GM12878 (cell line): Measurements from ENCODE around the gene SDCCAG8.

ENCODE experiments used
- CTCF ChIP-seq, 3 experiments: IDR thresholded peaks in 2 of 3; conservative IDR thresholded peaks in 1 of 3; 2 replicates each; pipeline ENCODE4 v1.5.1; 2011; ENCODE audit warnings: low read depth in 3 of 3, low read length in 3 of 3, mild to moderate bottlenecking in 3 of 3, control low read depth in 2 of 3, moderate library complexity in 2 of 3, inconsistent platforms in 1 of 3, mixed read lengths in 1 of 3; ENCODE audit not compliant: control insufficient read depth in 2 of 3, insufficient read depth in 1 of 3; ENCODE audit errors: extremely low read depth in 1 of 3
- HCFC1 ChIP-seq: fragments of 150-350 bp; IDR thresholded peaks from 2 replicates; pipeline ENCODE4 v1.6.1; 2014; ENCODE audit warnings: low read length
- YY1 ChIP-seq: IDR thresholded peaks from 2 replicates; pipeline ENCODE4 v1.6.1; 2011; ENCODE audit warnings: low read depth, mild to moderate bottlenecking, low read length

- TF ChIP-seq HCFC1 (no peak), CTCF (IDR thresholded peaks at IDR 0.05 in 2 of 3, conservative IDR thresholded peaks at IDR 0.05 in 1 of 3; ENCODE audit: control insufficient read depth in 2 of 3, extremely low read depth in 1 of 3, insufficient read depth in 1 of 3, low read depth in 3 of 3, low read length in 3 of 3) (no peak), YY1 (no peak)
Observed at GRCh38 chr1:243256590-243256989, 749 bp downstream of the SDCCAG8 start.
